Stimulated activated CD4-positive, alpha-beta T cell treated with anti-CD3 and anti-CD28 coated beads, Interleukin-15, amount 100 ng/mL, for 24 hours (primary cell): Measurements from ENCODE around the gene PLRG1.

Experiments used
- DNase-seq: peaks from one replicate; pipeline ENCODE4 v3.0.0-alpha.2; 2020

Gene PLRG1

GRCh38 chr4:154516318-154517029 lies 33.7 kb downstream of the PLRG1 start:
- no peak for DNase-seq

GRCh38 chr4:154511981-154512380 lies 38.2 kb downstream of the PLRG1 start:
- DNase-seq: no peak

- no peak for DNase-seq
These were observed 38.7 kb downstream of the PLRG1 start for GRCh38 chr4:154511548-154511947.

GRCh38 chr4:154507156-154507555 lies 43.0 kb downstream of the PLRG1 start:
- DNase-seq: no peak

GRCh38 chr4:154506253-154506652 lies 43.9 kb downstream of the PLRG1 start:
- DNase-seq: no peak

- DNase-seq: no peak
These were observed 46.6 kb downstream of the PLRG1 start for GRCh38 chr4:154503598-154503997.

- no peak for DNase-seq
These were observed 48.1 kb downstream of the PLRG1 start for GRCh38 chr4:154502111-154502510.

- no peak for DNase-seq
These were observed 52.3 kb downstream of the PLRG1 start for GRCh38 chr4:154497889-154498288.

- no peak for DNase-seq
These were observed 54.3 kb downstream of the PLRG1 start for GRCh38 chr4:154495867-154496266.

- no peak for DNase-seq
These were observed 57.9 kb downstream of the PLRG1 start for GRCh38 chr4:154492288-154492687.

- peak; percentile 48 for DNase-seq
These were observed 58.6 kb downstream of the PLRG1 start, which contains the start of gene DCHS2 for GRCh38 chr4:154491341-154492271. Gene DCHS2, minus strand, starts transcription at chr4:154491799. Its CDS starts 444 bp downstream, at chr4:154491355.

- peak; percentile 49 for DNase-seq
These were observed 59.4 kb downstream of the PLRG1 start for GRCh38 chr4:154490583-154491340.

- DNase-seq: peak; percentile 24
These were observed 60.0 kb downstream of the PLRG1 start for GRCh38 chr4:154490234-154490582.

- DNase-seq: no peak
These were observed 60.5 kb downstream of the PLRG1 start for GRCh38 chr4:154489558-154490233.

- no peak for DNase-seq
These were observed 63.1 kb downstream of the PLRG1 start for GRCh38 chr4:154487145-154487544.

- DNase-seq: no peak
These were observed 65.0 kb downstream of the PLRG1 start for GRCh38 chr4:154485127-154485773.
